ENCODE data around the gene TMEM53.

GRCh38 chr1:44624268-44624901 lies 49.9 kb downstream of the TMEM53 start:
- TF ChIP-seq CTCF (IDR thresholded peaks at IDR 0.05) (no peak), EP300 (IDR thresholded peaks at IDR 0.05) (no peak), POLR2A (IDR thresholded peaks at IDR 0.05) (no peak)

All from stomach (tissue), 4 donors.